H1 (cell line): ENCODE data around the gene POLR1D. TPM values are rescaled to one million over a fixed set of nuclear protein-coding genes. Genes with fewer than 3 reads are reported as not detected.

ENCODE experiments used
- CTCF ChIA-PET: fragments of 300-600 bp; sonication (Branson Sonifier 250); formaldehyde crosslinking; loops from one replicate; lab custom pipeline; 2021; ENCODE audit not compliant: partially characterized antibody; lab: Charles Lee
- POLR2A ChIA-PET: fragments of 300-600 bp; sonication (Branson Sonifier 250); formaldehyde crosslinking; loops from one replicate; lab custom pipeline; 2021; ENCODE audit warnings: inconsistent platforms; ENCODE audit not compliant: partially characterized antibody; lab: Charles Lee
- DNase-seq, 2 experiments: peaks; one replicate each; pipeline versions ENCODE4 v3.0.0 to v3.0.0-alpha.2; 2010 to 2022; ENCODE audit warnings: low spot score in 2 of 2, low read depth in 1 of 2, mixed read lengths in 1 of 2
- FAIRE-seq: peaks from 2 replicates; lab custom pipeline; 2011; peaks lifted over from hg19 to GRCh38; lab: Jason Lieb, UNC
- H2AFZ ChIP-seq: 2 replicates; pipeline ENCODE4 v1.8.1; 2012; ENCODE audit warnings: low read length, inconsistent platforms
- H2AK5ac ChIP-seq: 2 replicates; pipeline ENCODE4 v1.6.1; 2013; ENCODE audit warnings: low read depth, low read length
- H2BK120ac ChIP-seq: replicated peaks from 2 replicates; pipeline ENCODE3; 2013; ENCODE audit warnings: low read depth, low read length, inconsistent platforms
- H2BK12ac ChIP-seq: 2 replicates; pipeline ENCODE4 v1.6.1; 2013; ENCODE audit warnings: low read depth, low read length
- H2BK15ac ChIP-seq: 2 replicates; pipeline ENCODE4 v1.6.1; 2013; ENCODE audit warnings: low read length
- H2BK20ac ChIP-seq: 2 replicates; pipeline ENCODE4 v1.6.1; 2013; ENCODE audit warnings: low read length
- H2BK5ac ChIP-seq: 2 replicates; pipeline ENCODE4 v1.6.1; 2013; ENCODE audit warnings: low read depth, low read length
- H3K14ac ChIP-seq: 2 replicates; pipeline ENCODE4 v1.6.1; 2013; ENCODE audit warnings: inconsistent platforms; ENCODE audit not compliant: insufficient read length
- H3K18ac ChIP-seq: 2 replicates; pipeline ENCODE4 v1.6.1; 2013; ENCODE audit warnings: low read length; ENCODE audit errors: extremely low read depth
- H3K23ac ChIP-seq: 2 replicates; pipeline ENCODE4 v1.6.1; 2013; ENCODE audit warnings: inconsistent platforms; ENCODE audit not compliant: insufficient read length
- H3K23me2 ChIP-seq: 2 replicates; pipeline ENCODE4 v1.6.1; 2013; ENCODE audit warnings: low read depth, low read length
- H3K27ac ChIP-seq: 2 replicates; pipeline ENCODE4 v1.6.1; 2011; ENCODE audit warnings: low read depth, low read length, inconsistent platforms
- H3K27me3 ChIP-seq, 4 experiments: replicated peaks in 1 of 4; 1 replicate in 1 of 4; 2 replicates in 3 of 4; pipeline versions ENCODE4 v1.6.1 to v1.8.1; 2011 to 2013; ENCODE audit warnings: low read length in 3 of 4, mild to moderate bottlenecking in 3 of 4, inconsistent platforms in 2 of 4, mixed read lengths in 2 of 4, moderate library complexity in 1 of 4; ENCODE audit not compliant: control insufficient read depth in 3 of 4, insufficient read depth in 3 of 4; ENCODE audit errors: extremely low read depth in 1 of 4
- H3K36me3 ChIP-seq, 4 experiments: 2 replicates each; pipeline versions ENCODE4 v1.6.1 to v1.8.1; 2011 to 2013; ENCODE audit warnings: mild to moderate bottlenecking in 4 of 4, low read length in 3 of 4, moderate library complexity in 2 of 4, control low read depth in 1 of 4, inconsistent platforms in 1 of 4; ENCODE audit not compliant: insufficient read depth in 4 of 4, control insufficient read depth in 2 of 4
- H3K4ac ChIP-seq: replicated peaks from 2 replicates; pipeline ENCODE3; 2013; ENCODE audit warnings: low read length, low read depth, mixed read lengths, inconsistent platforms; ENCODE audit not compliant: insufficient read length
- H3K4me1 ChIP-seq, 4 experiments: replicated peaks in 1 of 4; 1 replicate in 1 of 4; 2 replicates in 3 of 4; pipeline versions ENCODE4 v1.6.1 to v1.8.1; 2011 to 2013; ENCODE audit warnings: low read length in 3 of 4, inconsistent platforms in 2 of 4, mixed read lengths in 1 of 4; ENCODE audit not compliant: insufficient read depth in 4 of 4, control insufficient read depth in 3 of 4
- H3K4me2 ChIP-seq, 2 experiments: 2 replicates each; pipeline versions ENCODE4 v1.6.1 to v1.8.1; 2011 to 2013; ENCODE audit warnings: low read depth in 2 of 2, low read length in 2 of 2, control low read depth in 1 of 2, inconsistent platforms in 1 of 2, mild to moderate bottlenecking in 1 of 2; ENCODE audit not compliant: insufficient read depth in 1 of 2
- H3K4me3 ChIP-seq, 4 experiments: fragments of 200-600, 300-600 bp in 1 of 4; sonication (generic), shearing (Covaris generic), sonication (Bioruptor Twin) in 1 of 4; 2 replicates each; pipeline versions ENCODE4 v1.5.1 to v1.8.1; 2011 to 2016; ENCODE audit warnings: low read length in 4 of 4, low read depth in 3 of 4, control low read depth in 2 of 4, inconsistent platforms in 2 of 4, mild to moderate bottlenecking in 2 of 4, mixed read lengths in 1 of 4, moderate library complexity in 1 of 4; ENCODE audit not compliant: insufficient read depth in 2 of 4; ENCODE audit errors: extremely low read depth in 1 of 4
- H3K56ac ChIP-seq: replicated peaks from 2 replicates; pipeline ENCODE3; 2013; ENCODE audit warnings: low read depth, mild to moderate bottlenecking, mixed read lengths, low read length, inconsistent platforms; ENCODE audit not compliant: insufficient read length
- H3K79me1 ChIP-seq: 2 replicates; pipeline ENCODE4 v1.6.1; 2013; ENCODE audit warnings: low read depth, low read length, control low read depth
- H3K79me2 ChIP-seq, 2 experiments: 2 replicates each; pipeline versions ENCODE4 v1.6.1 to v1.8.1; 2012 to 2013; ENCODE audit warnings: low read length in 2 of 2, mild to moderate bottlenecking in 2 of 2, inconsistent platforms in 1 of 2; ENCODE audit not compliant: insufficient read depth in 2 of 2, control insufficient read depth in 1 of 2
- H3K9ac ChIP-seq, 4 experiments: replicated peaks in 1 of 4; 1 replicate in 1 of 4; 2 replicates in 3 of 4; pipeline versions ENCODE4 v1.6.1 to v1.8.1; 2011 to 2013; ENCODE audit warnings: low read depth in 3 of 4, low read length in 3 of 4, control low read depth in 2 of 4, mild to moderate bottlenecking in 2 of 4, moderate library complexity in 2 of 4, inconsistent platforms in 1 of 4; ENCODE audit errors: extremely low read depth in 1 of 4
- H3K9me3 ChIP-seq, 2 experiments: 2 replicates each; pipeline versions ENCODE4 v1.6.1 to v1.8.1; 2012 to 2013; ENCODE audit warnings: mild to moderate bottlenecking in 2 of 2, moderate library complexity in 2 of 2, control low read depth in 1 of 2, inconsistent platforms in 1 of 2, low read depth in 1 of 2, low read length in 1 of 2, mixed read lengths in 1 of 2; ENCODE audit not compliant: insufficient read depth in 2 of 2
- H4K20me1 ChIP-seq, 2 experiments: replicated peaks in 1 of 2; 2 replicates each; pipeline versions ENCODE3 to v1.8.1; 2011 to 2013; ENCODE audit warnings: inconsistent platforms in 2 of 2, low read length in 2 of 2, mild to moderate bottlenecking in 1 of 2; ENCODE audit not compliant: insufficient read depth in 2 of 2, control insufficient read depth in 1 of 2
- H4K5ac ChIP-seq: 2 replicates; pipeline ENCODE4 v1.6.1; 2013; ENCODE audit warnings: low read length, low read depth, mixed read lengths, inconsistent platforms; ENCODE audit not compliant: insufficient read length
- H4K8ac ChIP-seq: 2 replicates; pipeline ENCODE4 v1.8.0; 2013; ENCODE audit warnings: mild to moderate bottlenecking, moderate library complexity, low read length, inconsistent platforms; ENCODE audit not compliant: insufficient read depth; ENCODE audit errors: extremely low read depth
- H4K91ac ChIP-seq: replicated peaks from 2 replicates; pipeline ENCODE3; 2013; ENCODE audit warnings: low read length, mixed read lengths, inconsistent platforms; ENCODE audit not compliant: insufficient read length
- ATF3 ChIP-seq: IDR thresholded peaks from 2 replicates; pipeline ENCODE4 v1.6.1; 2011; ENCODE audit warnings: low read depth, mild to moderate bottlenecking, low read length; ENCODE audit not compliant: insufficient read depth
- CTCF ChIP-seq, 3 experiments: IDR thresholded peaks; 1 replicate in 2 of 3; 2 replicates in 1 of 3; pipeline versions ENCODE4 v1.5.1 to v1.6.1; 2011; ENCODE audit warnings: low read length in 3 of 3, mild to moderate bottlenecking in 3 of 3, inconsistent platforms in 2 of 3, low read depth in 1 of 3, moderate library complexity in 1 of 3; ENCODE audit not compliant: insufficient read depth in 1 of 3; ENCODE audit errors: control extremely low read depth in 1 of 3
- GTF2F1 ChIP-seq: IDR thresholded peaks from 2 replicates; pipeline ENCODE4 v1.6.1; 2012; ENCODE audit warnings: low read depth, low read length, improper control_type of control experiment, borderline replicate concordance
- KDM4A ChIP-seq: IDR thresholded peaks from one replicate; pipeline ENCODE4 v1.7.1; 2012; ENCODE audit warnings: low read depth, mild to moderate bottlenecking, moderate library complexity, low read length, inconsistent platforms; ENCODE audit not compliant: severe bottlenecking
- MAX ChIP-seq: IDR thresholded peaks from 2 replicates; pipeline ENCODE4 v1.6.1; 2012; ENCODE audit warnings: inconsistent platforms
- NANOG ChIP-seq: IDR thresholded peaks from 2 replicates; pipeline ENCODE4 v1.6.1; 2011; ENCODE audit warnings: low read length, low read depth, mild to moderate bottlenecking, inconsistent platforms; ENCODE audit not compliant: insufficient read depth, poor library complexity, severe bottlenecking
- POLR2A ChIP-seq, 2 experiments: IDR thresholded peaks; 1 replicate in 1 of 2; 2 replicates in 1 of 2; pipeline ENCODE4 v1.6.1; 2011; ENCODE audit warnings: low read depth in 2 of 2, low read length in 2 of 2, mild to moderate bottlenecking in 2 of 2; ENCODE audit errors: control extremely low read depth in 1 of 2
- RBBP5 ChIP-seq: IDR thresholded peaks from 2 replicates; pipeline ENCODE4 v1.7.1; 2012; ENCODE audit warnings: low read depth, mild to moderate bottlenecking, inconsistent platforms, low read length, moderate library complexity, borderline replicate concordance
- TBP ChIP-seq: IDR thresholded peaks from 2 replicates; pipeline ENCODE4 v1.6.1; 2011; ENCODE audit warnings: low read depth, low read length, improper control_type of control experiment
- YY1 ChIP-seq: IDR thresholded peaks from 2 replicates; pipeline ENCODE4 v1.6.1; 2011; ENCODE audit warnings: low read depth, mild to moderate bottlenecking, low read length
- whole genome bisulfite sequencing, 2 experiments: shearing (Covaris generic) in 1 of 2; methylation state at CpG; one replicate each; pipeline versions ENCODE4 v1.1.6 to v1.1.7; 2013 to 2015; ENCODE audit warnings: low lambda C conversion rate in 2 of 2, mixed read lengths in 2 of 2, inconsistent platforms in 1 of 2, low coverage in 1 of 2, missing lambda C conversion rate in 1 of 2; ENCODE audit not compliant: insufficient replicate concordance in 2 of 2, insufficient coverage in 1 of 2, insufficient read length in 1 of 2; ENCODE audit errors: extremely low coverage in 1 of 2, missing lambda C conversion rate in 1 of 2; 5-methylcytosine and 5-hydroxymethylcytosine counted together
- polyA plus RNA-seq, 7 experiments: library from polyadenylated mRNA; depleted of rRNA in 3 of 7; stranded (reverse) in 5 of 7; unstranded in 2 of 7; fragments of >200 nt in 5 of 7; fragments of 200-250 nt in 2 of 7; gene quantifications; 1 replicate in 5 of 7; 2 replicates in 1 of 7; 4 replicates in 1 of 7; pipeline versions ENCODE4 v1.2.1 to v1.2.3, GENCODE V29; 2011 to 2013; ENCODE audit warnings: missing spikeins in 2 of 7, mixed read lengths in 2 of 7
- total RNA-seq: library from RNA; stranded (reverse); fragmentation: NEBNext Ultra II Directional; extraction: Animal tissue kit (Norgen Biotek cat#: 25700); gene quantifications from 2 replicates; pipeline ENCODE4 v1.2.1, GENCODE V29; 2021

POLR1D gene
- total and polyA plus RNA-seq, 2 of the 8 experiments (the other 6 are each of a cell fraction or from before 2014, with no cell fraction given), result 226 to 232 TPM

GRCh38 chr13:27573265-27573664 lies 48.4 kb upstream of the POLR1D start:
- DNase-seq (no peak), FAIRE-seq (no peak)
- Histone ChIP-seq H3K18ac (no peak overlapping the region), H4K8ac (no peak overlapping the region), H3K27ac (no peak overlapping the region), H3K9me3 (no peaks in the 10 kb centered on the region), H3K4me2 (no peak overlapping the region), H3K36me3 (peaks cover 0 to 10% (median 0%) of the 10 kb centered on the region in 4 experiments; a peak in 3 of 8 replicates), H2BK12ac (no peak overlapping the region), H2AFZ (no peak overlapping the region), H4K5ac (no peak overlapping the region), H2BK5ac (no peak overlapping the region; the same call in 1 of the 2 replicates), H3K23ac (no peak overlapping the region), H3K79me1 (no peaks in the 10 kb centered on the region), H3K4me3 (no peak overlapping the region), H2BK120ac (no peak overlapping the region), H4K91ac (no peak overlapping the region), H3K23me2 (no peaks in the 10 kb centered on the region), H3K9ac (no peak overlapping the region), H2AK5ac (no peak overlapping the region), H3K27me3 (no peaks in the 10 kb centered on the region), H3K14ac (no peak overlapping the region), H3K4me1 (no peaks in the 10 kb centered on the region), H3K4ac (no peak overlapping the region), H2BK15ac (no peak overlapping the region), H3K79me2 (no peaks in the 10 kb centered on the region), H2BK20ac (no peak overlapping the region), H3K56ac (no peak overlapping the region), H4K20me1 (no peaks in the 10 kb centered on the region)
- 83% methylated on average over 2 of the region's 2 CpGs; no CpG with 5 or more reads in 1 of the 2 experiments for WGBS, 2 experiments
- ChIA-PET POLR2A (no interaction called here), CTCF (interaction anchor here (0.6 kb wide), 1 partner anchor 149 kb away, joined by 4 read pairs; no protein-coding TSS in a partner anchor)
- no peak for TF ChIP-seq GTF2F1
- TF ChIP-seq TBP, result no peak
- no peak for TF ChIP-seq NANOG
- TF ChIP-seq ATF3, result no peak
- no peak for TF ChIP-seq MAX
- no peak for TF ChIP-seq KDM4A
- TF ChIP-seq POLR2A (IDR thresholded peaks at IDR 0.05; ENCODE audit: control extremely low read depth in 1 of 2, low read depth in 2 of 2, low read length in 2 of 2), result no peak
- no peak for TF ChIP-seq RBBP5
- TF ChIP-seq CTCF (IDR thresholded peaks at IDR 0.05; ENCODE audit: control extremely low read depth in 1 of 3, insufficient read depth in 1 of 3, low read depth in 1 of 3, low read length in 3 of 3), result no peak
- no peak for TF ChIP-seq YY1
